T-helper 17 cell (primary cell): ENCODE measurements around the gene APOO. TPM values are rescaled to one million over a fixed set of nuclear protein-coding genes. Genes with fewer than 3 reads are reported as not detected.

Source experiments
- ATAC-seq: fragments of 150-1000 bp; cut with Tn5 transposase; 2 replicates; pipeline ENCODE4 v1.10.0; 2021; ENCODE audit warnings: mild to moderate bottlenecking, moderate library complexity
- DNase-seq, 3 donors: peaks; one replicate each; pipeline versions ENCODE4 v3.0.0 to v3.0.0-alpha.2; 2020 to 2021
- H3K9me3 ChIP-seq: one replicate; pipeline ENCODE4 v1.7.0; 2013; ENCODE audit warnings: low read length, mild to moderate bottlenecking; ENCODE audit not compliant: control insufficient read depth, poor library complexity, severe bottlenecking
- H3K27ac Mint-ChIP-seq: one replicate; pipeline ENCODE4 v1.8.0; 2022; ENCODE audit warnings: mild to moderate bottlenecking, moderate library complexity, mixed read lengths
- H3K27me3 Mint-ChIP-seq: one replicate; pipeline ENCODE4 v1.8.0; 2022; ENCODE audit warnings: mixed read lengths
- H3K36me3 Mint-ChIP-seq: one replicate; pipeline ENCODE4 v1.8.0; 2022; ENCODE audit warnings: low read depth, mixed read lengths
- H3K4me1 Mint-ChIP-seq: one replicate; pipeline ENCODE4 v1.8.0; 2022; ENCODE audit warnings: mild to moderate bottlenecking, mixed read lengths
- H3K4me3 Mint-ChIP-seq: one replicate; pipeline ENCODE4 v1.8.0; 2022; ENCODE audit warnings: mild to moderate bottlenecking, moderate library complexity, mixed read lengths
- total RNA-seq, 4 donors: library from RNA in 2 of 4; stranded (reverse) in 2 of 4; gene quantifications; one replicate each; pipeline ENCODE4 v1.2.3 and lab custom pipeline; 2022 to 2026

APOO gene
- total RNA-seq, 2 donors from 2014 or later: 10.9 to 14.9 TPM

DNA sequence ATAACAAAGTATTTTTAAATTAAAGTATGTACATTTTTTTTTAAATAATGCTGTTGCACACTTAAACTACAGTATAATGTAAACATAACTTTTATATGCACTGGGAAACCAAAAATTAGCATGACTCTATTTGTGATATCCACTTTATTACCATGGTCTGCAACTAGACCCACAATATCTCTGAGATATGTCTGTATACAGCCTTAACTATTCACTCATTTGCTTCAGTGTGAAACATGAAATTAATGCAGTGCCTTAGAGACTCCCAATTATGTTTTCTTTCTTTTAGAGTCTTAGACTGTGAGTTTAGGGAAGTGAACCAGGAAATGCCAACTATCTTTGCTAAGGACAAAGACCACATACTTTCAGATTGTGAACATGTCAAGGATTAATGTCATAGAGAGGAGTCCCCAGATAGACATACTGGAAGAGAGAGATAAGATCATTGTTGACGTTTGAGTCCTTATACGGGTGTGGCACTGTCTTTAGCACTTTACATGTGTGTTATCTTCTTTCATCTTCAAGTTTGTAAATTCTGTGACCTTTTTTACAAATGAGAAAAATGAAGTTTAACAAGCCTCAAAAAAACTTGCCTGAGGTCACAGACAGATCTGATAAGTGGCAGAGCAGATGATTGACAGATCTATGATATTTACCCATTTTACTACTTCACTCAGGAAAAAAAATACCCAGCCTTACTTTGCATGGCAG lies 23.3 kb upstream of the APOO start:
- peak; percentile 92 for ATAC-seq

DNA sequence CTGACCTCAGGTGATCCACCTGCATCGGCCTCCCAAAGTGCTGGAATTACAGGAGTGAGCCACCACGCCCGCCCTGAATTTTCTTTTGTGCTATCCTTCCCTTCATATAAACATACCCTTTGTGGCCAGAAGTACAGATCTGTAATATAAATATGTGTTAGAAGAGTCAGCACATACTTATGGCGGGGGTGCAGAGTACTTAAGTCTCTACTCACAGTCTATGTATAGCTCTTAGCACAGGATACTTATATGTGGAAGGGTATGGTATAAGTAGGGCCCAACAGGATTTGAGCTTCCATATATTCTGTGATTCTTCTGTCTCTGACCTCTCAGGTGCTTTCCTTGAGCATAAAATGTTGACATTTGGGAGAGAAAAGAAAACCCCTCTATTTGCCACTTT lies 18.3 kb upstream of the APOO start:
- peaks cover 3% of the 10 kb centered on the region for H3K4me1 Mint-ChIP-seq
- ATAC-seq (no peak), DNase-seq (no peak)
- no peaks in the 10 kb centered on the region for H3K36me3 Mint-ChIP-seq
- H3K4me3 Mint-ChIP-seq: no peak overlapping the region
- no peak overlapping the region for H3K27ac Mint-ChIP-seq
- H3K9me3 ChIP-seq: no peaks in the 10 kb centered on the region
- H3K27me3 Mint-ChIP-seq: no peaks in the 10 kb centered on the region

More for the DNA sequence above, 23.3 kb upstream of the APOO start:
- peaks cover 7% of the 10 kb centered on the region for H3K4me1 Mint-ChIP-seq
- DNase-seq: no peak
- H3K27me3 Mint-ChIP-seq: no peaks in the 10 kb centered on the region
- H3K4me3 Mint-ChIP-seq: peak overlapping the region; percentile 72
- H3K27ac Mint-ChIP-seq: peak overlapping the region; percentile 83
- H3K36me3 Mint-ChIP-seq: no peaks in the 10 kb centered on the region
- H3K9me3 ChIP-seq: no peaks in the 10 kb centered on the region

DNA sequence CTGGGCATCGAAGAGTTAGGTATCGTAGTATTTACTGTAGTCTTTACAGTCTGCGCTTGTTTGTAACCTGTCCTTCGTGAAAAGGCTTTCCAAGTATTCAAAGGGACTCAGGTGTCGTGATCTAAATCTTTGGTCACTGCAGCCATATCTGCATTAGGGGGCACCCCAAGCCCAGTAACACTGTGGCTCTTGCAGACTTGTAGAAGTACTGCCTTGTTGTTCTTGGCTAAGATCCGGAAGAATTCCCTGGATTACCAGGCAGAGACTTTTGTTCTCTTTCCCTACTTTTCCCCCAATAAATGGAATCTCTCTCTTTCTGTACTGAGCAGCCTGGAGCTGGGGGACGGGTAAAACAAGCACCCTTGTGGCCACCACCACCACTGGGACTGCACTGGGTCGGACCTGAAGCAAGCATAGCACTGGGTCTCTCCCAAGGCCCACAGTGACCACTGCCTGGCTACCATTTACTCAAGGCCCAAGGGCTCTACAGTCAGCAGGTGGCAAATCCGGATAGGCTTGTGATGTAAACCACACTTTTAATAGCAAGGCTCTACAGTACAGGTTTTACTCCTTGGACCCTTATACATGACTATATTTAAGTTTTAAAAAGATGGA lies 12.1 kb upstream of the APOO start:
- H3K4me3 Mint-ChIP-seq: no peak overlapping the region
- no peaks in the 10 kb centered on the region for H3K9me3 ChIP-seq
- DNase-seq (no peak), ATAC-seq (no peak)
- H3K27me3 Mint-ChIP-seq: no peaks in the 10 kb centered on the region
- no peak overlapping the region for H3K27ac Mint-ChIP-seq
- H3K4me1 Mint-ChIP-seq: no peaks in the 10 kb centered on the region
- H3K36me3 Mint-ChIP-seq: no peaks in the 10 kb centered on the region

DNA sequence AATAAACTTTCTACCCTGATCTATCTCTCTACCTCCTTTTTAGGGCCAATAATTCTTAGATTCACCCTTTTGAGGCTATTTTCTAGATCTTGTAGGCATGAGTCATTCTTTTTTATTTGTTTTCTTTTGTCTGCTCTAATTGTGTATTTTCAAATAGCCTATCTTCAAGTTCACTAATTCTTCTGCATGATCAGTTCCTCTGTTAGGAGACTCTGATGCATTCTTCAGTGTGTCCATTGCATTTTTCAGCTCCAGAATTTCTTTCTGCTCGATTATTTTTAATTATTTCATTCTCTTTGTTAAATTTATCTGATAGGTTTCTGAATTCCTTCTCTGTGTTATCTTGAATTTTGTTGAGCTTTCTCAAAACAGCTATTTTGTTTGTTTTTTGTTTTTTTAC lies 11.4 kb upstream of the APOO start:
- no peak overlapping the region for H3K27ac Mint-ChIP-seq
- ATAC-seq (no peak), DNase-seq (no peak)
- H3K4me1 Mint-ChIP-seq: no peaks in the 10 kb centered on the region
- H3K4me3 Mint-ChIP-seq: no peak overlapping the region
- H3K36me3 Mint-ChIP-seq: no peaks in the 10 kb centered on the region
- H3K9me3 ChIP-seq: no peaks in the 10 kb centered on the region
- no peaks in the 10 kb centered on the region for H3K27me3 Mint-ChIP-seq

DNA sequence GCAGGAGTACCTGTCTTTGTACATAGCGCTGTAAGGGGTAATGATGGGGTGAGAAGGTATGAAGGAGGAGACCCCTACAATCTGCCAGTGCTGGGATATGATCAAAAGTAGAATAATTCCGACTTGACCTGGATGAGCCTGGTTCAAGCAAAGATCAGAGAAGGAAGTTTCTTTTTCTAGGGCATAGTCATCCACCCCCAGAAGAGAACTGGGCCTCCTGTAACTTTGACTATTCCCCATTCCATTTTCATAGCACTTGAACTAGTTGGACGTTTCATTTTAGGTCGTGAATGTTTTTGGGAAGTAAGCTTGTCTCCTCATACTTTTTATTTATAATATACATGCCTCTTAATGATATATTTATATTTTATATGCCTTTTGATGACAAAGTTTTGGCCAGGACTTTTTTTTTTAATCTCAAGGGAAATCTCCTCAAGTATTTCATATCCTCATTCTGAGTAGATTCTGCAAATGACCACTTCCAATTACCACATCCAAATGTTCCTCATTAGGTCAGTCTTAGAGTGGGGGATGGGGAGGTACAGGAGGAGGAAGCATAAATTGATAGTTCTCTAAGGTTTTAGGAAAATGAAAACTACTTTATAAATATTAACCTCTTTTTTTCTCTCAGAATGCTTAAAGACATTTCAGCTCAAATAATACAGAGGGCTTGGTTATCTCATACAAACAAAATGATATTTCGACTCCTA lies 3.5 kb upstream of the APOO start:
- H3K4me1 Mint-ChIP-seq: peaks cover 3% of the 10 kb centered on the region
- H3K27me3 Mint-ChIP-seq: no peaks in the 10 kb centered on the region
- no peaks in the 10 kb centered on the region for H3K36me3 Mint-ChIP-seq
- no peak for DNase-seq
- no peak overlapping the region for H3K4me3 Mint-ChIP-seq
- ATAC-seq: no peak
- peak overlapping the region; percentile 21 for H3K27ac Mint-ChIP-seq
- H3K9me3 ChIP-seq: no peaks in the 10 kb centered on the region

DNA sequence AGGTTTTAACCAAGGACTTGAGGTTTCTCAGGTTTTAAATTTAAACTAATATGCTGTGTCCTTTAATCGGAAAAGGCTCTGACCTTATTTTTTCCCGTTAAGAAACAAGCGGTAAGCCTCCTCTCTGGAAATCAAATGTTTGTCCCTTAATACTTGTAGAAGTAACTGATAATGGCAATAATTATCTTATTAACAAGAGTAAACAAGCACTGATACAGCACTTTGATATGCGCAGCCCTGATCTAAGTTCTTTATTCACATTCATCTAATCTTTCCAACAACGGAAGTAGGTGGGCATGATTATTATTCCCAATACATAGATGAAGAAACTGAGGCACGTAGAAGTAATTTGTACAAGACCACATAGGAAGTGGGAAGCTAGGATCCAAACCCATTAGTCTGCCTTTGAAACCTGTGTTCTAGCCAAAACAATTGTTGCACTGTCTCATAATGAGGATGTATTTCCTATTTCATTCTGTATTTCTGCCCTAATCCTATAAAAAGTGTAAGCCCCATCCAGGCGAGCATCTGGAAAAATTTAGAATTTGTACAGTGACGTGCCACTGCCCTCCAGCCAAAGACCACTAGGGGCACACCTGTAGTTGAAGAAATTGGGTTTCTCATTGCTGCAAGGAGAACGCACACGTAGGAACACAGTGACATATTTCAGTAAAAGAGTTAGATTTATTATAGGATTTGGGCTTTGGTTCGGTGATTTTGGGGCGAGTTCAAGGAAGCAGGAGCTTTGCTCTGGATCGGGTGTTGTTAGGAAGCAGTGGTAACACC lies 674 bp upstream of the APOO start:
- H3K27me3 Mint-ChIP-seq: no peaks in the 10 kb centered on the region
- DNase-seq (no peak), ATAC-seq (no peak)
- no peaks in the 10 kb centered on the region for H3K36me3 Mint-ChIP-seq
- H3K9me3 ChIP-seq: no peaks in the 10 kb centered on the region
- peak overlapping the region; percentile 79 for H3K27ac Mint-ChIP-seq
- H3K4me3 Mint-ChIP-seq: peak overlapping the region; percentile 15
- H3K4me1 Mint-ChIP-seq: peaks cover 5% of the 10 kb centered on the region

DNA sequence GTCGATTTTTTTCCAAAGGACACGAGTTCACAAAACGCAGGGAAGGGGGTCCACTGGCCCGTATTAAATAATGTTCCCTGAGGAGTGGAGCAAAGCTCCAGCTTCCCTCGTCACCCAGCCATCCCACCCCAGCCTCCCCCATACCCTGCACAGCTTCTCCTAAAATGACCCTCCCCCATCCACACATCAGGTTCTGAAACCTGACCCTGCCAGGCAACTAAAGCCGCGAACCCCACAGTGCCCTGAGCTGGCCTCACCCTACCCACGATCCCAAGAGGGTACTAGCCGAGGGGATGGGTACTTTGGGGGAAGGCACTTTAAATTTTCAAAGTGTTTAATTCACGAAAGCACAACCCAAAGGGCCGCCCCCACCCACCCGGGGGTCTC lies 634 bp downstream of the APOO start:
- H3K27me3 Mint-ChIP-seq: no peaks in the 10 kb centered on the region
- peak overlapping the region; percentile 77 for H3K4me3 Mint-ChIP-seq
- peak in 1 of 3 donors; percentile 9 for DNase-seq
- no peak for ATAC-seq
- H3K9me3 ChIP-seq: no peaks in the 10 kb centered on the region
- H3K4me1 Mint-ChIP-seq: peaks cover 5% of the 10 kb centered on the region
- no peaks in the 10 kb centered on the region for H3K36me3 Mint-ChIP-seq
- peak overlapping the region; percentile 79 for H3K27ac Mint-ChIP-seq

DNA sequence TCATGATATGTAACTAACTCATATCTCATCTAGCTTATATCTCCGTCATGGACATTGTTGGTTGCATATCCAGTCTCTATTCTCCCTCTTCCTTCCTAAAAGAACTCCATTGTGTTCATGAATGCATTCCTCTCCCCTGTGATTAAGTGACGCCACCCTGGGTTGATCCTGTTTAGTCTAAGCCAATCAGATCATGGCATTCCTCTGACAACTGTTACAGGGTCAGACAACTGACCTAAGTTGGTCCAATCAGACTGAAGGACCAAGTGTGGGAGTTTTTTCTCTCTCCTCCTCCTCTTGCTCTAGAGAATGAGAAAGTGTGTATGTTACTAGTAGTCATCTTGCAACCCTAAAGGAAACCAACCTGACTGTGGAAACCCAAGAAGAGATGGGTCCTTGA lies 3.6 kb downstream of the APOO start:
- ATAC-seq: no peak
- peaks cover 5% of the 10 kb centered on the region for H3K4me1 Mint-ChIP-seq
- H3K27ac Mint-ChIP-seq: no peak overlapping the region
- H3K36me3 Mint-ChIP-seq: no peaks in the 10 kb centered on the region
- no peak for DNase-seq
- H3K27me3 Mint-ChIP-seq: no peaks in the 10 kb centered on the region
- no peak overlapping the region for H3K4me3 Mint-ChIP-seq
- H3K9me3 ChIP-seq: no peaks in the 10 kb centered on the region

DNA sequence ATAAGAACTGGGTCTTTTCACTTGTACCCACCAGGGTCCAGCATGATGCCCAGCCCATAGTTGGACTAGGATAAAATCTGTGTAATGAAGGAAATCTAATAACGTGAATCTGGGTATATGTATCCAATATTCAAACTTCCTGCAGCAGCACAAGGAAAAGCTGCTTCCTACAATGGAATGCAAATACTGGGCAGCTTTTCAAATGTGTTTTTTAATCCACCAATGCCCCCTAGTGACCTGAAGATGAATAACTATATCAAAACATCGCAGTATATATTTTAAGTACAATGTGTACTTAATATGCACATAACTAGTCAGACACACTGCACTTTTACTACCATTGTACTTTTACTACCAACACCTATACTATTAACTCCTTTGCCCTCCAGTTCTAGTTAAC lies 5.3 kb downstream of the APOO start:
- no peak overlapping the region for H3K27ac Mint-ChIP-seq
- DNase-seq (no peak), ATAC-seq (peak; percentile 48)
- H3K4me3 Mint-ChIP-seq: no peak overlapping the region
- H3K27me3 Mint-ChIP-seq: no peaks in the 10 kb centered on the region
- peaks cover 2% of the 10 kb centered on the region for H3K4me1 Mint-ChIP-seq
- H3K9me3 ChIP-seq: no peaks in the 10 kb centered on the region
- H3K36me3 Mint-ChIP-seq: no peaks in the 10 kb centered on the region

DNA sequence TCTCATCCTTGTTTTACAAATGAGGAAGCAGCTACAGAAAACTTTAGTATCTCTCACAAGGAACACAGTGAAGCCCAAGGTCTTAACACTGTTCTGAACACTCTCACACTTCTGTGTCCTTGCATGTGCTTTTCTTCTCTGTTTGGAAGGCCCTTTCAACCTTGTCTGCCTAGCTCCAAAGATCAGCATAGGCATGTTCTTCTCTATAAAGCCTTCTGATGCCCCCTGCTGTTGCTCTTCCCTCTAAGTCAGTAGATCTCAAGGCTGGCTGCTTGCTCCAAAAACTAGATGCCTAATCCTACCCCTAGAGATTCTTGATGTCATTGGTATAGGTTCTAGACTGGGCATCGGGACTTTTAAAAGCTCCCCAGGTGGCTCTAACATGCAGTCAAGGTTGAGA lies 5.9 kb downstream of the APOO start:
- DNase-seq (peak in 1 of 3 donors; percentile 14), ATAC-seq (peak; percentile 87)
- Mint-ChIP-seq H3K4me1 (peaks cover 2% of the 10 kb centered on the region), H3K27me3 (no peaks in the 10 kb centered on the region), H3K4me3 (no peak overlapping the region), H3K36me3 (no peaks in the 10 kb centered on the region), H3K27ac (no peak overlapping the region)
- H3K9me3 ChIP-seq: no peaks in the 10 kb centered on the region

DNA sequence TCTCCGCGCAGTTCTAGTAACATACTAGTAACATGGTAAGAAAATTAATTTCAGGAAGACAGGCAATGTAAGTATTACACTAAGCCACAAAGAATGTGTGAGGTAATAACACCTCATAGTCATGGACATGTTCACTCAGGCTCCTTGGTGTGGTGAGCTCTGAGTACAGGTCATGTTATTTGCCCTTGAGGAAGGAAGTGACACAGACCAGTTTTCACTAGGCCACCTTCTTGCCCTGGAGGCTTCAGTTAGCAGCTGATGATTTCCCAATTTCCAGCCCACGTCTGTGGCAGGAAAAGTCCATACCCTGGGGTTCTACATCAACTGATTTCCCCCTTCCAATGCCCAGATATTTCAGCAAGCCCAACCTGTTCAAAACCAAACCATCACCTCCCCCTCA lies 6.7 kb downstream of the APOO start:
- Mint-ChIP-seq H3K27me3 (no peaks in the 10 kb centered on the region), H3K4me1 (peaks cover 2% of the 10 kb centered on the region), H3K36me3 (no peaks in the 10 kb centered on the region), H3K27ac (no peak overlapping the region), H3K4me3 (no peak overlapping the region)
- H3K9me3 ChIP-seq: no peaks in the 10 kb centered on the region
- DNase-seq (no peak), ATAC-seq (no peak)

DNA sequence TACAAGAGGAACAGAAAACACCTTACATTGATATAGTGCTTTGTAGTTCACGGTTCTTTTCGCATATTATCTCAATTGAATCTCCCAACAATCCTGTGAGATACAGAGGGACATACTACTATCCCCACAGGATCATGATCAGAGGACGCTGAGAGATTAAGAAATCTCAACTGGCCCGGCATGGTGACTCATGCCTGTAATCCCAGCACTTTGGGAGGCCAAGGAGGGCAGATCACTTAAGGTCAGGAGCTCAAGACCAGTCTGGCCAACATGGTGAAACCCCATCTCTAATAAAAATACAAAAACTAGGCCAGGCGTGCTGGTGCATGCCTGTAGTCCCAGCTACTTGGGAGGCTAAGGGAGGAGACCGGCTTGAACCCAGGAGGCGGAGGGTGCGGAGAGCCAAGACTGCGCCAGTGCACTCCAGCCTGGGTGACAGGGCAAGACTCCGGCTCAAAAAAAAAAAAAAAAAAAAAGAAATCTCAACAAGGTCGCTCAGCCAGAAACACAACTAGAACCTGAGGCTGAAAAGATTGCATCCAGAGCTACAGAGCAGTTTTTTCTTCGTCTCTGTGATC lies 7.4 kb downstream of the APOO start:
- Mint-ChIP-seq H3K36me3 (no peaks in the 10 kb centered on the region), H3K27me3 (no peaks in the 10 kb centered on the region), H3K4me1 (peaks cover under 1% of the 10 kb centered on the region), H3K27ac (no peak overlapping the region), H3K4me3 (no peak overlapping the region)
- ATAC-seq (no peak), DNase-seq (no peak)
- no peaks in the 10 kb centered on the region for H3K9me3 ChIP-seq
